H1 (cell line): ENCODE results near the gene CCDC110. TPM values are rescaled to one million over a fixed set of nuclear protein-coding genes. Genes with fewer than 3 reads are reported as not detected.

Source experiments
- CTCF ChIA-PET: fragments of 300-600 bp; sonication (Branson Sonifier 250); formaldehyde crosslinking; loops from one replicate; lab custom pipeline; 2021; ENCODE audit not compliant: partially characterized antibody; lab: Charles Lee
- POLR2A ChIA-PET: fragments of 300-600 bp; sonication (Branson Sonifier 250); formaldehyde crosslinking; loops from one replicate; lab custom pipeline; 2021; ENCODE audit warnings: inconsistent platforms; ENCODE audit not compliant: partially characterized antibody; lab: Charles Lee
- DNase-seq, 2 experiments: peaks; one replicate each; pipeline versions ENCODE4 v3.0.0 to v3.0.0-alpha.2; 2010 to 2022; ENCODE audit warnings: low spot score in 2 of 2, low read depth in 1 of 2, mixed read lengths in 1 of 2
- FAIRE-seq: peaks from 2 replicates; lab custom pipeline; 2011; peaks lifted over from hg19 to GRCh38; lab: Jason Lieb, UNC
- H2AFZ ChIP-seq: 2 replicates; pipeline ENCODE4 v1.8.1; 2012; ENCODE audit warnings: low read length, inconsistent platforms
- H2AK5ac ChIP-seq: 2 replicates; pipeline ENCODE4 v1.6.1; 2013; ENCODE audit warnings: low read depth, low read length
- H2BK120ac ChIP-seq: replicated peaks from 2 replicates; pipeline ENCODE3; 2013; ENCODE audit warnings: low read depth, low read length, inconsistent platforms
- H2BK12ac ChIP-seq: 2 replicates; pipeline ENCODE4 v1.6.1; 2013; ENCODE audit warnings: low read depth, low read length
- H2BK15ac ChIP-seq: 2 replicates; pipeline ENCODE4 v1.6.1; 2013; ENCODE audit warnings: low read length
- H2BK20ac ChIP-seq: 2 replicates; pipeline ENCODE4 v1.6.1; 2013; ENCODE audit warnings: low read length
- H2BK5ac ChIP-seq: 2 replicates; pipeline ENCODE4 v1.6.1; 2013; ENCODE audit warnings: low read depth, low read length
- H3K14ac ChIP-seq: 2 replicates; pipeline ENCODE4 v1.6.1; 2013; ENCODE audit warnings: inconsistent platforms; ENCODE audit not compliant: insufficient read length
- H3K18ac ChIP-seq: 2 replicates; pipeline ENCODE4 v1.6.1; 2013; ENCODE audit warnings: low read length; ENCODE audit errors: extremely low read depth
- H3K23ac ChIP-seq: 2 replicates; pipeline ENCODE4 v1.6.1; 2013; ENCODE audit warnings: inconsistent platforms; ENCODE audit not compliant: insufficient read length
- H3K23me2 ChIP-seq: 2 replicates; pipeline ENCODE4 v1.6.1; 2013; ENCODE audit warnings: low read depth, low read length
- H3K27ac ChIP-seq: 2 replicates; pipeline ENCODE4 v1.6.1; 2011; ENCODE audit warnings: low read depth, low read length, inconsistent platforms
- H3K27me3 ChIP-seq, 4 experiments: replicated peaks in 1 of 4; 1 replicate in 1 of 4; 2 replicates in 3 of 4; pipeline versions ENCODE4 v1.6.1 to v1.8.1; 2011 to 2013; ENCODE audit warnings: low read length in 3 of 4, mild to moderate bottlenecking in 3 of 4, inconsistent platforms in 2 of 4, mixed read lengths in 2 of 4, moderate library complexity in 1 of 4; ENCODE audit not compliant: control insufficient read depth in 3 of 4, insufficient read depth in 3 of 4; ENCODE audit errors: extremely low read depth in 1 of 4
- H3K36me3 ChIP-seq, 4 experiments: 2 replicates each; pipeline versions ENCODE4 v1.6.1 to v1.8.1; 2011 to 2013; ENCODE audit warnings: mild to moderate bottlenecking in 4 of 4, low read length in 3 of 4, moderate library complexity in 2 of 4, control low read depth in 1 of 4, inconsistent platforms in 1 of 4; ENCODE audit not compliant: insufficient read depth in 4 of 4, control insufficient read depth in 2 of 4
- H3K4ac ChIP-seq: replicated peaks from 2 replicates; pipeline ENCODE3; 2013; ENCODE audit warnings: low read length, low read depth, mixed read lengths, inconsistent platforms; ENCODE audit not compliant: insufficient read length
- H3K4me1 ChIP-seq, 4 experiments: replicated peaks in 1 of 4; 1 replicate in 1 of 4; 2 replicates in 3 of 4; pipeline versions ENCODE4 v1.6.1 to v1.8.1; 2011 to 2013; ENCODE audit warnings: low read length in 3 of 4, inconsistent platforms in 2 of 4, mixed read lengths in 1 of 4; ENCODE audit not compliant: insufficient read depth in 4 of 4, control insufficient read depth in 3 of 4
- H3K4me2 ChIP-seq, 2 experiments: 2 replicates each; pipeline versions ENCODE4 v1.6.1 to v1.8.1; 2011 to 2013; ENCODE audit warnings: low read depth in 2 of 2, low read length in 2 of 2, control low read depth in 1 of 2, inconsistent platforms in 1 of 2, mild to moderate bottlenecking in 1 of 2; ENCODE audit not compliant: insufficient read depth in 1 of 2
- H3K4me3 ChIP-seq, 4 experiments: fragments of 200-600, 300-600 bp in 1 of 4; sonication (generic), shearing (Covaris generic), sonication (Bioruptor Twin) in 1 of 4; 2 replicates each; pipeline versions ENCODE4 v1.5.1 to v1.8.1; 2011 to 2016; ENCODE audit warnings: low read length in 4 of 4, low read depth in 3 of 4, control low read depth in 2 of 4, inconsistent platforms in 2 of 4, mild to moderate bottlenecking in 2 of 4, mixed read lengths in 1 of 4, moderate library complexity in 1 of 4; ENCODE audit not compliant: insufficient read depth in 2 of 4; ENCODE audit errors: extremely low read depth in 1 of 4
- H3K56ac ChIP-seq: replicated peaks from 2 replicates; pipeline ENCODE3; 2013; ENCODE audit warnings: low read depth, mild to moderate bottlenecking, mixed read lengths, low read length, inconsistent platforms; ENCODE audit not compliant: insufficient read length
- H3K79me1 ChIP-seq: 2 replicates; pipeline ENCODE4 v1.6.1; 2013; ENCODE audit warnings: low read depth, low read length, control low read depth
- H3K79me2 ChIP-seq, 2 experiments: 2 replicates each; pipeline versions ENCODE4 v1.6.1 to v1.8.1; 2012 to 2013; ENCODE audit warnings: low read length in 2 of 2, mild to moderate bottlenecking in 2 of 2, inconsistent platforms in 1 of 2; ENCODE audit not compliant: insufficient read depth in 2 of 2, control insufficient read depth in 1 of 2
- H3K9ac ChIP-seq, 4 experiments: replicated peaks in 1 of 4; 1 replicate in 1 of 4; 2 replicates in 3 of 4; pipeline versions ENCODE4 v1.6.1 to v1.8.1; 2011 to 2013; ENCODE audit warnings: low read depth in 3 of 4, low read length in 3 of 4, control low read depth in 2 of 4, mild to moderate bottlenecking in 2 of 4, moderate library complexity in 2 of 4, inconsistent platforms in 1 of 4; ENCODE audit errors: extremely low read depth in 1 of 4
- H3K9me3 ChIP-seq, 2 experiments: 2 replicates each; pipeline versions ENCODE4 v1.6.1 to v1.8.1; 2012 to 2013; ENCODE audit warnings: mild to moderate bottlenecking in 2 of 2, moderate library complexity in 2 of 2, control low read depth in 1 of 2, inconsistent platforms in 1 of 2, low read depth in 1 of 2, low read length in 1 of 2, mixed read lengths in 1 of 2; ENCODE audit not compliant: insufficient read depth in 2 of 2
- H4K20me1 ChIP-seq, 2 experiments: replicated peaks in 1 of 2; 2 replicates each; pipeline versions ENCODE3 to v1.8.1; 2011 to 2013; ENCODE audit warnings: inconsistent platforms in 2 of 2, low read length in 2 of 2, mild to moderate bottlenecking in 1 of 2; ENCODE audit not compliant: insufficient read depth in 2 of 2, control insufficient read depth in 1 of 2
- H4K5ac ChIP-seq: 2 replicates; pipeline ENCODE4 v1.6.1; 2013; ENCODE audit warnings: low read length, low read depth, mixed read lengths, inconsistent platforms; ENCODE audit not compliant: insufficient read length
- H4K8ac ChIP-seq: 2 replicates; pipeline ENCODE4 v1.8.0; 2013; ENCODE audit warnings: mild to moderate bottlenecking, moderate library complexity, low read length, inconsistent platforms; ENCODE audit not compliant: insufficient read depth; ENCODE audit errors: extremely low read depth
- H4K91ac ChIP-seq: replicated peaks from 2 replicates; pipeline ENCODE3; 2013; ENCODE audit warnings: low read length, mixed read lengths, inconsistent platforms; ENCODE audit not compliant: insufficient read length
- FOSL1 ChIP-seq: IDR thresholded peaks from 2 replicates; pipeline ENCODE4 v1.6.1; 2011; ENCODE audit warnings: mild to moderate bottlenecking, low read depth, low read length, moderate library complexity; ENCODE audit not compliant: insufficient read depth
- NRF1 ChIP-seq: IDR thresholded peaks from 2 replicates; pipeline ENCODE4 v1.6.1; 2011; ENCODE audit warnings: mild to moderate bottlenecking, low read depth, low read length, improper control_type of control experiment
- SIRT6 ChIP-seq: IDR thresholded peaks from one replicate; pipeline ENCODE4 v1.7.1; 2012; ENCODE audit warnings: low read length, inconsistent platforms
- TAF7 ChIP-seq: optimal IDR thresholded peaks from 2 replicates; pipeline ENCODE3; 2011; ENCODE audit warnings: low read depth, mild to moderate bottlenecking, inconsistent platforms, low read length, moderate library complexity, borderline replicate concordance
- TBP ChIP-seq: IDR thresholded peaks from 2 replicates; pipeline ENCODE4 v1.6.1; 2011; ENCODE audit warnings: low read depth, low read length, improper control_type of control experiment
- WGBS, 2 experiments: shearing (Covaris generic) in 1 of 2; methylation state at CpG; one replicate each; pipeline versions ENCODE4 v1.1.6 to v1.1.7; 2013 to 2015; ENCODE audit warnings: low lambda C conversion rate in 2 of 2, mixed read lengths in 2 of 2, inconsistent platforms in 1 of 2, low coverage in 1 of 2, missing lambda C conversion rate in 1 of 2; ENCODE audit not compliant: insufficient replicate concordance in 2 of 2, insufficient coverage in 1 of 2, insufficient read length in 1 of 2; ENCODE audit errors: extremely low coverage in 1 of 2, missing lambda C conversion rate in 1 of 2; 5-methylcytosine and 5-hydroxymethylcytosine counted together
- polyA plus RNA-seq, 7 experiments: library from polyadenylated mRNA; depleted of rRNA in 3 of 7; stranded (reverse) in 5 of 7; unstranded in 2 of 7; fragments of >200 nt in 5 of 7; fragments of 200-250 nt in 2 of 7; gene quantifications; 1 replicate in 5 of 7; 2 replicates in 1 of 7; 4 replicates in 1 of 7; pipeline versions ENCODE4 v1.2.1 to v1.2.3, GENCODE V29; 2011 to 2013; ENCODE audit warnings: missing spikeins in 2 of 7, mixed read lengths in 2 of 7
- total RNA-seq: library from RNA; stranded (reverse); fragmentation: NEBNext Ultra II Directional; extraction: Animal tissue kit (Norgen Biotek cat#: 25700); gene quantifications from 2 replicates; pipeline ENCODE4 v1.2.1, GENCODE V29; 2021

CCDC110 gene
- total and polyA plus RNA-seq, 2 of the 8 experiments (the other 6 are each of a cell fraction or from before 2014, with no cell fraction given), result 0.33 to 3.1 TPM

- H2BK5ac ChIP-seq, result no peak overlapping the region
- CTCF ChIA-PET, result interaction anchor here (0.5 to 1.9 kb wide), 5 partner anchors 9 to 573 kb away, joined by 3 to 6 read pairs (median 3); no protein-coding TSS in a partner anchor
- H2BK120ac ChIP-seq, result no peak overlapping the region
- no peak overlapping the region for H2BK15ac ChIP-seq
- H4K8ac ChIP-seq, result no peak overlapping the region
- H3K9ac ChIP-seq, result no peak overlapping the region
- no peak overlapping the region for H2AFZ ChIP-seq
- H3K23me2 ChIP-seq, result no peaks in the 10 kb centered on the region
- H2AK5ac ChIP-seq, result no peak overlapping the region
- POLR2A ChIA-PET, result interaction anchor here (0.7 kb wide), 1 partner anchor 15 kb away, joined by 3 read pairs; no protein-coding TSS in a partner anchor
- no peak overlapping the region for H3K18ac ChIP-seq
- DNase-seq (no peak), FAIRE-seq (no peak)
- no peak overlapping the region for H3K4me2 ChIP-seq
- no peak overlapping the region for H3K4ac ChIP-seq
- H3K27ac ChIP-seq, result no peak overlapping the region
- no peak overlapping the region for H3K56ac ChIP-seq
- H3K9me3 ChIP-seq, result no peaks in the 10 kb centered on the region
- no peak overlapping the region for H2BK20ac ChIP-seq
- no peaks in the 10 kb centered on the region for H3K79me1 ChIP-seq
- H2BK12ac ChIP-seq, result no peak overlapping the region
- no peaks in the 10 kb centered on the region for H3K36me3 ChIP-seq
- no peak overlapping the region for H3K23ac ChIP-seq
- H3K14ac ChIP-seq, result no peak overlapping the region
- no peak overlapping the region for H4K91ac ChIP-seq
- no peak overlapping the region for H3K4me3 ChIP-seq
- H3K79me2 ChIP-seq, result no peaks in the 10 kb centered on the region
- no peaks in the 10 kb centered on the region for H4K20me1 ChIP-seq
- TF ChIP-seq NRF1 (no peak), SIRT6 (no peak), FOSL1 (no peak), TBP (no peak), TAF7 (no peak)
- WGBS, 2 experiments, result 74% methylated on average over 1 of the region's 1 CpG; no CpG with 5 or more reads in 1 of the 2 experiments
- H4K5ac ChIP-seq, result no peak overlapping the region
- H3K27me3 ChIP-seq, result no peaks in the 10 kb centered on the region
- H3K4me1 ChIP-seq, result no peaks in the 10 kb centered on the region; a peak in 3 of 7 replicates
Observed at GRCh38 chr4:185464887-185465286, 6.6 kb downstream of the CCDC110 start.
